GM23338 (cell line): ENCODE data around the gene ZNF200. TPM values are rescaled to one million over a fixed set of nuclear protein-coding genes. Genes with fewer than 3 reads are reported as not detected.

Experiments used
- ATAC-seq: fragments of 200-7000 bp; cut with Tn5 transposase; 3 replicates; pipeline ENCODE4 v1.9.1; 2020
- DNase-seq: peaks from one replicate; pipeline ENCODE4 v3.0.0-alpha.2; 2015; ENCODE audit warnings: low spot score
- H2AFZ ChIP-seq: fragments of 200-600 bp; sonication (generic); 2 replicates; pipeline ENCODE4 v1.8.0; 2016; ENCODE audit warnings: antibody characterized with exemption, mild to moderate bottlenecking, moderate library complexity
- H3F3A ChIP-seq: fragments of 200-600 bp; sonication (generic); replicated peaks from 2 replicates; pipeline ENCODE4 v1.8.0; 2017; ENCODE audit warnings: antibody characterized with exemption, mixed run types, low read depth
- H3K27ac ChIP-seq: fragments of 200-600 bp; sonication (generic); 2 replicates; pipeline ENCODE4 v1.6.1; 2016; ENCODE audit warnings: low read depth
- H3K27me3 ChIP-seq: fragments of 200-600 bp; sonication (generic); 2 replicates; pipeline ENCODE4 v1.8.0; 2016; ENCODE audit warnings: mild to moderate bottlenecking, mixed run types, moderate library complexity; ENCODE audit not compliant: insufficient read depth
- H3K36me3 ChIP-seq: fragments of 200-600 bp; sonication (generic); 2 replicates; pipeline ENCODE4 v1.8.0; 2016; ENCODE audit warnings: mild to moderate bottlenecking; ENCODE audit not compliant: insufficient read depth
- H3K4me1 ChIP-seq: fragments of 200-600 bp; sonication (generic); 2 replicates; pipeline ENCODE4 v1.8.0; 2016; ENCODE audit warnings: mild to moderate bottlenecking, moderate library complexity; ENCODE audit not compliant: insufficient read depth
- H3K4me2 ChIP-seq: fragments of 200-600 bp; sonication (generic); 2 replicates; pipeline ENCODE4 v1.7.1; 2017; ENCODE audit warnings: mixed run types
- H3K4me3 ChIP-seq: fragments of 200-600 bp; sonication (generic); 2 replicates; pipeline ENCODE4 v1.6.1; 2016; ENCODE audit warnings: mixed run types
- H3K79me2 ChIP-seq: fragments of 200-600 bp; sonication (generic); replicated peaks from 2 replicates; pipeline ENCODE4 v1.8.0; 2017; ENCODE audit warnings: mild to moderate bottlenecking; ENCODE audit not compliant: insufficient read depth
- H3K9me2 ChIP-seq: fragments of 200-600 bp; sonication (generic); 2 replicates; pipeline ENCODE4 v1.8.0; 2017; ENCODE audit not compliant: insufficient read depth
- H4K20me1 ChIP-seq: fragments of 200-600 bp; sonication (generic); replicated peaks from 2 replicates; pipeline ENCODE4 v1.8.0; 2017; ENCODE audit warnings: mild to moderate bottlenecking; ENCODE audit not compliant: insufficient read depth
- H3K27ac Mint-ChIP-seq: 2 replicates; pipeline ENCODE4 v1.8.0; 2020; ENCODE audit warnings: inconsistent platforms, mild to moderate bottlenecking, moderate library complexity, mixed read lengths
- H3K27me3 Mint-ChIP-seq: 3 replicates; pipeline ENCODE4 v1.8.0; 2022; ENCODE audit warnings: low read depth, mild to moderate bottlenecking, moderate library complexity, mixed read lengths, inconsistent platforms; ENCODE audit not compliant: insufficient read depth, poor library complexity
- H3K36me3 Mint-ChIP-seq: 3 replicates; pipeline ENCODE4 v1.8.0; 2021; ENCODE audit warnings: low read depth, mild to moderate bottlenecking, inconsistent platforms, moderate library complexity, mixed read lengths
- H3K4me1 Mint-ChIP-seq: 3 replicates; pipeline ENCODE4 v1.8.0; 2020; ENCODE audit warnings: mild to moderate bottlenecking, inconsistent platforms, mixed read lengths
- H3K4me3 Mint-ChIP-seq: 3 replicates; pipeline ENCODE4 v1.8.0; 2021; ENCODE audit warnings: moderate library complexity, mild to moderate bottlenecking, inconsistent platforms, mixed read lengths
- H3K9me3 Mint-ChIP-seq: 3 replicates; pipeline ENCODE4 v1.8.0; 2020; ENCODE audit warnings: moderate library complexity, mild to moderate bottlenecking, inconsistent platforms, mixed read lengths
- CREB1 ChIP-seq: fragments of 250-450 bp; sonication (Bioruptor Pico); IDR thresholded peaks from 2 replicates; pipeline ENCODE4 v1.5.0; 2020; ENCODE audit warnings: low read depth, mild to moderate bottlenecking, moderate library complexity
- CTCF ChIP-seq, 2 experiments: fragments of 200-600 bp in 1 of 2; sonication (generic) in 1 of 2; conservative IDR thresholded peaks; 2 replicates each; pipeline versions ENCODE4 v1.5.1 to v1.6.1; 2016 to 2017; ENCODE audit warnings: antibody characterized with exemption in 2 of 2, low read depth in 2 of 2, mild to moderate bottlenecking in 2 of 2, moderate library complexity in 1 of 2
- ETS1 ChIP-seq: IDR thresholded peaks from 2 replicates; pipeline ENCODE4 v1.6.1; 2016; ENCODE audit warnings: antibody characterized with exemption
- EZH2phosphoT487 ChIP-seq: fragments of 200-600 bp; sonication (generic); IDR thresholded peaks from one replicate; pipeline ENCODE4 v1.8.1; 2018; ENCODE audit warnings: antibody characterized with exemption; ENCODE audit not compliant: unreplicated experiment
- NANOG ChIP-seq: IDR thresholded peaks from 2 replicates; pipeline ENCODE4 v1.6.1; 2016; ENCODE audit warnings: antibody characterized with exemption, borderline replicate concordance
- POLR2AphosphoS5 ChIP-seq: IDR thresholded peaks from 2 replicates; pipeline ENCODE4 v1.6.1; 2016; ENCODE audit warnings: antibody characterized with exemption, low read depth
- STAT1 ChIP-seq: IDR thresholded peaks from one replicate; pipeline ENCODE4 v1.6.1; 2016; ENCODE audit warnings: antibody characterized with exemption; ENCODE audit not compliant: unreplicated experiment
- ZNF331 ChIP-seq: fragments of 250-450 bp; sonication (Bioruptor Pico); IDR thresholded peaks from 2 replicates; pipeline ENCODE4 v1.5.0; 2020; ENCODE audit warnings: low read depth, mild to moderate bottlenecking, moderate library complexity
- ZNF462 ChIP-seq: fragments of 250-450 bp; sonication (Bioruptor Pico); IDR thresholded peaks from 2 replicates; pipeline ENCODE4 v1.5.0; 2020; ENCODE audit warnings: mild to moderate bottlenecking, moderate library complexity
- polyA plus RNA-seq: library from polyadenylated mRNA; unstranded; fragments of >200 nt; fragmentation: Nextera tagmentation; extraction: Ambion mirVana; gene quantifications from 2 replicates; pipeline ENCODE4 v1.2.1, GENCODE V29; 2016
- total RNA-seq: library from RNA; depleted of rRNA; stranded (reverse); fragments of >200 nt; shearing (Covaris generic); gene quantifications from 2 replicates; pipeline ENCODE4 v1.2.3, GENCODE V29; 2014

Gene ZNF200
- total and polyA plus RNA-seq, 2 experiments from 2014 or later, result 9.2 to 9.7 TPM

GRCh38 chr16:3216263-3216640 lies 18.7 kb downstream of the ZNF200 start:
- Histone ChIP-seq H3K79me2 (no peaks in the 10 kb centered on the region), H3K4me2 (no peak overlapping the region), H3K36me3 (no peaks in the 10 kb centered on the region), H3K4me3 (no peak overlapping the region), H3K27ac (no peak overlapping the region), H3K27me3 (no peaks in the 10 kb centered on the region), H3F3A (no peaks in the 10 kb centered on the region), H2AFZ (no peak overlapping the region), H3K9me2 (0 out of 2 replicates have a peak, but pooled peaks cover 11% of the 10 kb centered on the region), H4K20me1 (no peaks in the 10 kb centered on the region), H3K4me1 (no peaks in the 10 kb centered on the region)
- TF ChIP-seq NANOG (no peak), ETS1 (no peak), STAT1 (no peak), CREB1 (no peak), ZNF331 (CRISPR knock-in tag) (no peak), ZNF462 (CRISPR knock-in tag) (no peak), EZH2phosphoT487 (no peak), POLR2AphosphoS5 (no peak), CTCF (conservative IDR thresholded peaks at IDR 0.05; ENCODE audit: low read depth in 2 of 2) (no peak)
- Mint-ChIP-seq H3K27me3 (peaks cover 6% of the 10 kb centered on the region), H3K27ac (no peak overlapping the region), H3K4me1 (no peaks in the 10 kb centered on the region), H3K9me3 (peaks cover 80% of the 10 kb centered on the region), H3K4me3 (no peak overlapping the region), H3K36me3 (peaks cover 31% of the 10 kb centered on the region)
- DNase-seq, result no peak
- ATAC-seq, result no peak
